ENCODE results near the gene WNT8A. TPM values are rescaled to one million over a fixed set of nuclear protein-coding genes. Genes with fewer than 3 reads are reported as not detected.
A peak's percentile ranks its signal among the peaks of the same experiment; 100 is the strongest.

WNT8A gene
- total and polyA plus RNA-seq, 2 of the 8 experiments (the other 6 are each of a cell fraction or from before 2014, with no cell fraction given), result 0.06 TPM; not detected in 1

DNA sequence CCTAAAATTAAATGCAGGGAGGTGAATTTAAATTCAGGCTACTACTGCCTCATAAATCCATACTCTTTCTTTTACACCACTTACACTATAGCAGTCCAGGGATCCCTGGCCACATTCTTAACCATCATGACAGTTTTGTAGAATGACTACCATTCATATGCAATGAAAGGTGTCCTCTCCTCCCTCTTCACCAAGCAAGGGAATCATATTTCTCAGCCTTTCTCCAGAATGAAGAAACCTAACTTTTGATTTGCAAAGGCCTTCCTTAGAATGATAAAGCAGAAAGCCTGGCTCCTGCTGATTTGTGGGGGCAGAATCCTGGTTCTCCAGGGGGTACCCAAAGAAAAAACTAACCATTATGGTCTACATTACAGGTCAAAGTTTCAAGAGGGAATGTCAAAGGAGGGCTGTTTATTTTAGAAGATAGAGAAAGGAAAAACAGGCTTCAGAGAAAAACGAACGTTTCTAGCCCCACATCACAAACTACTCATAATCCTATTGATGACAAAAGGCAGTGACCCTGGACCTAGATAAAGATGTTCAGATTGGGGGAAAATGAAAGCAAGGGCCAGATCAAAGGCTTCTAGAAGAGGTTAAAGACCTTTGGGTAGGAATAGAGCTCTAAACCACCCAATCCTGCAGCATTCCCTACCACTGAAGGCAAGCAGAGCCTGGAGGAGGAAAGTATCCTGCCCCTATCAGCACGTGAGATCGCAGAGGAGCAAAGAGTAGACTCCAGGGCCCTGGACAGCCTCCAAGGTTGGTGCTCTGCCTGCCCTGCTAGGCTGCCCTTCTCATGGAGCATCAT is 11.5 kb downstream of the WNT8A start:
- POLR2A ChIA-PET (ENCODE audit: partially characterized antibody), result interaction anchor here (0.9 to 1.5 kb wide), 3 partner anchors 8 to 14 kb away, joined by 3 to 4 read pairs (median 4); no protein-coding TSS in a partner anchor
- no peak overlapping the region for H4K5ac ChIP-seq (ENCODE audit: insufficient read length, low read depth, low read length)
- no peak overlapping the region for H4K8ac ChIP-seq (ENCODE audit: extremely low read depth, insufficient read depth, low read length)
- H3K4me3 ChIP-seq (ENCODE audit: extremely low read depth in 1 of 4, insufficient read depth in 2 of 4, low read depth in 3 of 4, low read length in 4 of 4), result peak overlapping the region in 1 of 4 experiments; percentile 48; a peak in 3 of 8 replicates
- peaks cover 2 to 3% of the 10 kb centered on the region in 2 experiments for H4K20me1 ChIP-seq (replicated peaks in 1 of 2; ENCODE audit: control insufficient read depth in 1 of 2, insufficient read depth in 2 of 2, low read length in 2 of 2)
- H2BK12ac ChIP-seq (ENCODE audit: low read depth, low read length), result 0 out of 2 replicates have a peak overlapping the region, but pooled peaks have one; percentile 4
- no peak overlapping the region for H2AK5ac ChIP-seq (ENCODE audit: low read depth, low read length)
- FAIRE-seq (peak; percentile 88), DNase-seq (ENCODE audit: low read depth in 1 of 2, low spot score in 2 of 2) (peak in 1 of 2 experiments; percentile 55)
- H3K4me2 ChIP-seq (ENCODE audit: insufficient read depth in 1 of 2, low read depth in 2 of 2, low read length in 2 of 2), result peak overlapping the region; percentile 58 to 63
- no peaks in the 10 kb centered on the region; the same call in 1 of the 2 replicates for H3K79me1 ChIP-seq (ENCODE audit: low read depth, low read length)
- H3K14ac ChIP-seq (ENCODE audit: insufficient read length), result no peak overlapping the region
- no peak overlapping the region; the same call in 1 of the 2 replicates for H2BK5ac ChIP-seq (ENCODE audit: low read depth, low read length)
- CTCF ChIA-PET (ENCODE audit: partially characterized antibody), result interaction anchor here (1.4 to 5.6 kb wide), 3 partner anchors 15 to 31 kb away, joined by 3 to 35 read pairs (median 4); no protein-coding TSS in a partner anchor
- peak overlapping the region; percentile 9; the same call in 1 of the 2 replicates for H3K18ac ChIP-seq (ENCODE audit: extremely low read depth, low read length)
- no peak overlapping the region for H2BK20ac ChIP-seq (ENCODE audit: low read length)
- no peak overlapping the region for H2AFZ ChIP-seq (ENCODE audit: low read length)
- no peak overlapping the region for H3K9ac ChIP-seq (replicated peaks in 1 of 4; ENCODE audit: extremely low read depth in 1 of 4, low read depth in 3 of 4, low read length in 3 of 4)
- peaks cover 2% of the 10 kb centered on the region; the same call in 1 of the 2 replicates for H3K23me2 ChIP-seq (ENCODE audit: low read depth, low read length)
- WGBS, 2 experiments (ENCODE audit: extremely low coverage in 1 of 2, insufficient coverage in 1 of 2, insufficient read length in 1 of 2, insufficient replicate concordance in 2 of 2, low coverage in 1 of 2, low lambda C conversion rate in 2 of 2, missing lambda C conversion rate in 1 of 2), result 11% methylated on average over 4 of the region's 4 CpGs; no CpG with 5 or more reads in 1 of the 2 experiments
- no peaks in the 10 kb centered on the region for H3K36me3 ChIP-seq (ENCODE audit: control insufficient read depth in 2 of 4, insufficient read depth in 4 of 4, low read length in 3 of 4)
- no peak overlapping the region for H3K4ac ChIP-seq (replicated peaks; ENCODE audit: insufficient read length, low read depth, low read length)
- peaks cover 13 to 27% (median 26%) of the 10 kb centered on the region in 4 experiments for H3K4me1 ChIP-seq (replicated peaks in 1 of 4; ENCODE audit: control insufficient read depth in 3 of 4, insufficient read depth in 4 of 4, low read length in 3 of 4)
- no peak overlapping the region for H4K91ac ChIP-seq (replicated peaks; ENCODE audit: insufficient read length, low read length)
- no peaks in the 10 kb centered on the region for H3K9me3 ChIP-seq (ENCODE audit: insufficient read depth in 2 of 2, low read depth in 1 of 2, low read length in 1 of 2)
- no peaks in the 10 kb centered on the region for H3K79me2 ChIP-seq (ENCODE audit: control insufficient read depth in 1 of 2, insufficient read depth in 2 of 2, low read length in 2 of 2)
- no peak overlapping the region for H3K27ac ChIP-seq (ENCODE audit: low read depth, low read length)
- peaks cover 46 to 74% (median 65%) of the 10 kb centered on the region in 4 experiments for H3K27me3 ChIP-seq (replicated peaks in 1 of 4; ENCODE audit: control insufficient read depth in 3 of 4, extremely low read depth in 1 of 4, insufficient read depth in 3 of 4, low read length in 3 of 4)
- no peak overlapping the region for H2BK15ac ChIP-seq (ENCODE audit: low read length)
- no peak overlapping the region for H3K23ac ChIP-seq (ENCODE audit: insufficient read length)
- H3K56ac ChIP-seq (replicated peaks; ENCODE audit: insufficient read length, low read depth, low read length), result no peak overlapping the region
- no peak overlapping the region for H2BK120ac ChIP-seq (replicated peaks; ENCODE audit: low read depth, low read length)
- TF ChIP-seq RXRA (IDR thresholded peaks at IDR 0.05; ENCODE audit: insufficient read depth, low read depth, low read length), result peak; percentile 97
- TF ChIP-seq, protein P1, sequence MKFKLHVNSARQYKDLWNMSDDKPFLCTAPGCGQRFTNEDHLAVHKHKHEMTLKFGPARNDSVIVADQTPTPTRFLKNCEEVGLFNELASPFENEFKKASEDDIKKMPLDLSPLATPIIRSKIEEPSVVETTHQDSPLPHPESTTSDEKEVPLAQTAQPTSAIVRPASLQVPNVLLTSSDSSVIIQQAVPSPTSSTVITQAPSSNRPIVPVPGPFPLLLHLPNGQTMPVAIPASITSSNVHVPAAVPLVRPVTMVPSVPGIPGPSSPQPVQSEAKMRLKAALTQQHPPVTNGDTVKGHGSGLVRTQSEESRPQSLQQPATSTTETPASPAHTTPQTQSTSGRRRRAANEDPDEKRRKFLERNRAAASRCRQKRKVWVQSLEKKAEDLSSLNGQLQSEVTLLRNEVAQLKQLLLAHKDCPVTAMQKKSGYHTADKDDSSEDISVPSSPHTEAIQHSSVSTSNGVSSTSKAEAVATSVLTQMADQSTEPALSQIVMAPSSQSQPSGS (IDR thresholded peaks at IDR 0.05; ENCODE audit: low read length), result 0 out of 2 replicates have a peak, but pooled peaks have one; percentile 52
- peak; percentile 92 for TF ChIP-seq POLR2AphosphoS5 (IDR thresholded peaks at IDR 0.05; ENCODE audit: low read depth, low read length)
- no peak for TF ChIP-seq SUZ12 (IDR thresholded peaks at IDR 0.05; ENCODE audit: low read length)
- TF ChIP-seq, protein P2, sequence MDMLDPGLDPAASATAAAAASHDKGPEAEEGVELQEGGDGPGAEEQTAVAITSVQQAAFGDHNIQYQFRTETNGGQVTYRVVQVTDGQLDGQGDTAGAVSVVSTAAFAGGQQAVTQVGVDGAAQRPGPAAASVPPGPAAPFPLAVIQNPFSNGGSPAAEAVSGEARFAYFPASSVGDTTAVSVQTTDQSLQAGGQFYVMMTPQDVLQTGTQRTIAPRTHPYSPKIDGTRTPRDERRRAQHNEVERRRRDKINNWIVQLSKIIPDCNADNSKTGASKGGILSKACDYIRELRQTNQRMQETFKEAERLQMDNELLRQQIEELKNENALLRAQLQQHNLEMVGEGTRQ (IDR thresholded peaks at IDR 0.05; ENCODE audit: low read length), result no peak
- TF ChIP-seq KDM5A (IDR thresholded peaks at IDR 0.05; ENCODE audit: low read length), result no peak
- peak; percentile 87 for TF ChIP-seq POU5F1 (IDR thresholded peaks at IDR 0.05; ENCODE audit: low read depth, low read length)
- TF ChIP-seq EZH2 (IDR thresholded peaks at IDR 0.05; ENCODE audit: low read depth, low read length, severe bottlenecking), result no peak
